ENCODE results near the gene SDK2.

The SDK2 gene

DNA sequence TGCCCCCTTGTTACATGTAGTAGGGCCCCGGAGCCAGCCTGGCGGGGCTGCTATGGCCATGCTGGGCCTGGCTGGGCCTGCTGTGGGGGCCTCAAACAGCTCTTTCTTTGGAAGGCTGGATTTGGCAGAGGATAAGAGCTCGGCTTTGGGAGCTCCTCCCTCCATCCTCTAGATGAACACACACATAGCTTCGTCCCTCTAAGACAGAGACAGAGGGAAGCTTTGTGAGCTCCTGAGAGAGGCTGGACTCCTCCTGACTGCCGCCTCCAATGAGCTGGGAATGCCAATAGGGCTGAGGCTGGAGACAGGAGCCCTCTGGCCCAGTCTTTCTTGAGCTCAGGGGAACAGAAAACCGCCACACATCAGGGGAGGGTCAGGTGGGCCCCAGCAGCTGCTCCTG is 295.1 kb downstream of the SDK2 start:
- Histone ChIP-seq H3K36me3 (ENCODE audit: control insufficient read depth in 2 of 2, insufficient read depth in 1 of 2, low read length in 2 of 2) (no peaks in the 10 kb centered on the region), H3K27ac (ENCODE audit: extremely low read depth, low read depth, low read length) (no peak overlapping the region), H3K9me3 (ENCODE audit: control insufficient read depth, insufficient read depth, low read depth, low read length) (no peaks in the 10 kb centered on the region), H3K4me3 (ENCODE audit: low read depth, low read length) (no peak overlapping the region), H3K4me1 (ENCODE audit: control insufficient read depth, insufficient read depth, low read length) (no peaks in the 10 kb centered on the region)
- no peak for TF ChIP-seq IKZF3 (tag by site-specific recombination; IDR thresholded peaks at IDR 0.05)
- TF ChIP-seq KLF10 (tag by site-specific recombination; IDR thresholded peaks at IDR 0.05): no peak
- TF ChIP-seq ZNF549 (tag by site-specific recombination; IDR thresholded peaks at IDR 0.05): no peak
- TF ChIP-seq ZIC2 (tag by site-specific recombination; IDR thresholded peaks at IDR 0.05): 0 out of 2 replicates have a peak, but pooled peaks have one; percentile 8
- no peak for TF ChIP-seq ZFP41 (tag by site-specific recombination; IDR thresholded peaks at IDR 0.05; ENCODE audit: borderline replicate concordance)
- no peak for TF ChIP-seq ZFP37 (tag by site-specific recombination; IDR thresholded peaks at IDR 0.05)
- CTCF ChIA-PET: interaction anchor here (0.6 to 1.0 kb wide), 3 partner anchors 9 to 94 kb away, joined by 3 to 4 read pairs (median 3); no protein-coding TSS in a partner anchor
- POLR2A ChIA-PET: no interaction called here

DNA sequence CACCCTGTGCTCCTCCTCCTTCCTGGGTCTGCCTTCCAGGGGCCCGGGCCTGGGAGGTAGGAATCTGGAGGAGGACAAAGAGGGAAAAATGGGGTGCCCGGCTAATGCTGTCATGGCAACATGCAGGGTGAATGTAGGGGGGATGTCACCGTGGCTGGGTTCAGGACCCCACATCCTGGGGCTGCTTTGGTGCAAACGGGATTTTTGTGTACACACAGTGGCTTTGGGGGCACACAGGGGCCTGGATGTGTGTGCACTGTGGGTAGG is 295.5 kb downstream of the SDK2 start:
- no peaks in the 10 kb centered on the region for H3K36me3 ChIP-seq (ENCODE audit: control insufficient read depth in 2 of 2, insufficient read depth in 1 of 2, low read length in 2 of 2)
- POLR2A ChIA-PET: no interaction called here
- H3K4me1 ChIP-seq (ENCODE audit: control insufficient read depth, insufficient read depth, low read length): no peaks in the 10 kb centered on the region
- no peak overlapping the region for H3K4me3 ChIP-seq (ENCODE audit: low read depth, low read length)
- TF ChIP-seq, protein P1, sequence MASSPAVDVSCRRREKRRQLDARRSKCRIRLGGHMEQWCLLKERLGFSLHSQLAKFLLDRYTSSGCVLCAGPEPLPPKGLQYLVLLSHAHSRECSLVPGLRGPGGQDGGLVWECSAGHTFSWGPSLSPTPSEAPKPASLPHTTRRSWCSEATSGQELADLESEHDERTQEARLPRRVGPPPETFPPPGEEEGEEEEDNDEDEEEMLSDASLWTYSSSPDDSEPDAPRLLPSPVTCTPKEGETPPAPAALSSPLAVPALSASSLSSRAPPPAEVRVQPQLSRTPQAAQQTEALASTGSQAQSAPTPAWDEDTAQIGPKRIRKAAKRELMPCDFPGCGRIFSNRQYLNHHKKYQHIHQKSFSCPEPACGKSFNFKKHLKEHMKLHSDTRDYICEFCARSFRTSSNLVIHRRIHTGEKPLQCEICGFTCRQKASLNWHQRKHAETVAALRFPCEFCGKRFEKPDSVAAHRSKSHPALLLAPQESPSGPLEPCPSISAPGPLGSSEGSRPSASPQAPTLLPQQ (tag by site-specific recombination; IDR thresholded peaks at IDR 0.05): no peak
- TF ChIP-seq ZNF830 (tag by site-specific recombination; IDR thresholded peaks at IDR 0.05; ENCODE audit: low read depth): no peak
- no peak for TF ChIP-seq ZNF473 (tag by site-specific recombination; IDR thresholded peaks at IDR 0.05)
- TF ChIP-seq, protein P2, sequence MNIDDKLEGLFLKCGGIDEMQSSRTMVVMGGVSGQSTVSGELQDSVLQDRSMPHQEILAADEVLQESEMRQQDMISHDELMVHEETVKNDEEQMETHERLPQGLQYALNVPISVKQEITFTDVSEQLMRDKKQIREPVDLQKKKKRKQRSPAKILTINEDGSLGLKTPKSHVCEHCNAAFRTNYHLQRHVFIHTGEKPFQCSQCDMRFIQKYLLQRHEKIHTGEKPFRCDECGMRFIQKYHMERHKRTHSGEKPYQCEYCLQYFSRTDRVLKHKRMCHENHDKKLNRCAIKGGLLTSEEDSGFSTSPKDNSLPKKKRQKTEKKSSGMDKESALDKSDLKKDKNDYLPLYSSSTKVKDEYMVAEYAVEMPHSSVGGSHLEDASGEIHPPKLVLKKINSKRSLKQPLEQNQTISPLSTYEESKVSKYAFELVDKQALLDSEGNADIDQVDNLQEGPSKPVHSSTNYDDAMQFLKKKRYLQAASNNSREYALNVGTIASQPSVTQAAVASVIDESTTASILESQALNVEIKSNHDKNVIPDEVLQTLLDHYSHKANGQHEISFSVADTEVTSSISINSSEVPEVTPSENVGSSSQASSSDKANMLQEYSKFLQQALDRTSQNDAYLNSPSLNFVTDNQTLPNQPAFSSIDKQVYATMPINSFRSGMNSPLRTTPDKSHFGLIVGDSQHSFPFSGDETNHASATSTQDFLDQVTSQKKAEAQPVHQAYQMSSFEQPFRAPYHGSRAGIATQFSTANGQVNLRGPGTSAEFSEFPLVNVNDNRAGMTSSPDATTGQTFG (tag by site-specific recombination; IDR thresholded peaks at IDR 0.05; ENCODE audit: borderline replicate concordance): no peak
- TF ChIP-seq GFI1B (tag by site-specific recombination; IDR thresholded peaks at IDR 0.05): no peak
- TF ChIP-seq MEIS1 (CRISPR knock-in tag; IDR thresholded peaks at IDR 0.05; ENCODE audit: borderline replicate concordance): no peak
- TF ChIP-seq, protein P3, sequence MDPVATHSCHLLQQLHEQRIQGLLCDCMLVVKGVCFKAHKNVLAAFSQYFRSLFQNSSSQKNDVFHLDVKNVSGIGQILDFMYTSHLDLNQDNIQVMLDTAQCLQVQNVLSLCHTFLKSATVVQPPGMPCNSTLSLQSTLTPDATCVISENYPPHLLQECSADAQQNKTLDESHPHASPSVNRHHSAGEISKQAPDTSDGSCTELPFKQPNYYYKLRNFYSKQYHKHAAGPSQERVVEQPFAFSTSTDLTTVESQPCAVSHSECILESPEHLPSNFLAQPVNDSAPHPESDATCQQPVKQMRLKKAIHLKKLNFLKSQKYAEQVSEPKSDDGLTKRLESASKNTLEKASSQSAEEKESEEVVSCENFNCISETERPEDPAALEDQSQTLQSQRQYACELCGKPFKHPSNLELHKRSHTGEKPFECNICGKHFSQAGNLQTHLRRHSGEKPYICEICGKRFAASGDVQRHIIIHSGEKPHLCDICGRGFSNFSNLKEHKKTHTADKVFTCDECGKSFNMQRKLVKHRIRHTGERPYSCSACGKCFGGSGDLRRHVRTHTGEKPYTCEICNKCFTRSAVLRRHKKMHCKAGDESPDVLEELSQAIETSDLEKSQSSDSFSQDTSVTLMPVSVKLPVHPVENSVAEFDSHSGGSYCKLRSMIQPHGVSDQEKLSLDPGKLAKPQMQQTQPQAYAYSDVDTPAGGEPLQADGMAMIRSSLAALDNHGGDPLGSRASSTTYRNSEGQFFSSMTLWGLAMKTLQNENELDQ (tag by site-specific recombination; IDR thresholded peaks at IDR 0.05; ENCODE audit: low read depth): no peak
- no peak for TF ChIP-seq EGR2 (tag by site-specific recombination; IDR thresholded peaks at IDR 0.05; ENCODE audit: low read depth)
- no peak for TF ChIP-seq ZNF610 (tag by site-specific recombination; IDR thresholded peaks at IDR 0.05; ENCODE audit: borderline replicate concordance)
- no peak for TF ChIP-seq ZNF560 (tag by site-specific recombination; IDR thresholded peaks at IDR 0.05; ENCODE audit: borderline replicate concordance)
- TF ChIP-seq ZXDB (tag by site-specific recombination; IDR thresholded peaks at IDR 0.05): no peak
- TF ChIP-seq, protein P4, sequence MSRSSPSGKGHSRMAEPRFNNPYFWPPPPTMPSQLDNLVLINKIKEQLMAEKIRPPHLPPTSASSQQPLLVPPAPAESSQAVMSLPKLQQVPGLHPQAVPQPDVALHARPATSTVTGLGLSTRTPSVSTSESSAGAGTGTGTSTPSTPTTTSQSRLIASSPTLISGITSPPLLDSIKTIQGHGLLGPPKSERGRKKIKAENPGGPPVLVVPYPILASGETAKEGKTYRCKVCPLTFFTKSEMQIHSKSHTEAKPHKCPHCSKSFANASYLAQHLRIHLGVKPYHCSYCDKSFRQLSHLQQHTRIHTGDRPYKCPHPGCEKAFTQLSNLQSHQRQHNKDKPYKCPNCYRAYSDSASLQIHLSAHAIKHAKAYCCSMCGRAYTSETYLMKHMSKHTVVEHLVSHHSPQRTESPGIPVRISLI (tag by site-specific recombination; IDR thresholded peaks at IDR 0.05): no peak
- CTCF ChIA-PET: interaction anchor here (1.0 kb wide), 1 partner anchor 93 kb away, joined by 4 read pairs; no protein-coding TSS in a partner anchor
- no peak overlapping the region for H3K27ac ChIP-seq (ENCODE audit: extremely low read depth, low read depth, low read length)
- no peaks in the 10 kb centered on the region for H3K9me3 ChIP-seq (ENCODE audit: control insufficient read depth, insufficient read depth, low read depth, low read length)
